KOPT-K1 (cell line): ENCODE data around the gene SIX3.

Source experiments
- H3K27ac ChIP-seq: fragments of 200-600 bp; sonication (generic); 2 replicates; pipeline ENCODE4 v1.5.1; 2016; ENCODE audit warnings: antibody characterized with exemption, mild to moderate bottlenecking, low read depth, low read length; ENCODE audit not compliant: poor library complexity, severe bottlenecking
- H3K36me3 ChIP-seq: fragments of 200-600 bp; sonication (generic); 2 replicates; pipeline ENCODE4 v1.5.1; 2017; ENCODE audit warnings: antibody characterized with exemption, mild to moderate bottlenecking, low read length, moderate library complexity; ENCODE audit not compliant: insufficient read depth
- H3K9me3 ChIP-seq: fragments of 200-600 bp; sonication (generic); 2 replicates; pipeline ENCODE4 v1.5.1; 2017; ENCODE audit warnings: antibody characterized with exemption, low read length, mild to moderate bottlenecking; ENCODE audit not compliant: insufficient read depth, poor library complexity, severe bottlenecking

The SIX3 gene

DNA sequence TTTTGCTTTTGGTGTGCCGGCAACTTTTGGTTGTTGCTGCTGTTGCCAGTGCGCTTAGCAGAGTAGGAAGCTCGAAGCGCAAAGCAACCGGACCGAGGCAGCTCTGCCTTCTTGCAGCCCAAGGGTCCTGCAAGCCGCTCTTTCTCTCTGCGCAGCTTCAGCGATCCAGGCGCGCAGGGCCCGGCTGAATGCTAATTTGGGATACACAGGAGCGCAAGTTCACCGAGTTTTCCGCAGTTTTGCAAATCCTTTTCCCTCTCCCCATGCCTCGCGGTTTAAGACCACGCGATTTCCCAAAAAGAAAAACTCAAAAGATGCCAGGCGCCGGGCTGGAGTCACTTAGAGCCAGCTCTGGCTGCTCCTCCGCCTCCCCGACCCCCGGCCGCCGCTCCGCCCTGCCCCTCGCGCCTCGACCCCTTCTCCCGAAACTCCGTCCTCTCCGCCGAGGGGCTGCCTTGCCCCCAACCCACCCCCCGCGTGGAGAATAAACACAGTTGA lies 13.5 kb upstream of the SIX3 start:
- no peaks in the 10 kb centered on the region for H3K36me3 ChIP-seq
- H3K27ac ChIP-seq: no peak overlapping the region

DNA sequence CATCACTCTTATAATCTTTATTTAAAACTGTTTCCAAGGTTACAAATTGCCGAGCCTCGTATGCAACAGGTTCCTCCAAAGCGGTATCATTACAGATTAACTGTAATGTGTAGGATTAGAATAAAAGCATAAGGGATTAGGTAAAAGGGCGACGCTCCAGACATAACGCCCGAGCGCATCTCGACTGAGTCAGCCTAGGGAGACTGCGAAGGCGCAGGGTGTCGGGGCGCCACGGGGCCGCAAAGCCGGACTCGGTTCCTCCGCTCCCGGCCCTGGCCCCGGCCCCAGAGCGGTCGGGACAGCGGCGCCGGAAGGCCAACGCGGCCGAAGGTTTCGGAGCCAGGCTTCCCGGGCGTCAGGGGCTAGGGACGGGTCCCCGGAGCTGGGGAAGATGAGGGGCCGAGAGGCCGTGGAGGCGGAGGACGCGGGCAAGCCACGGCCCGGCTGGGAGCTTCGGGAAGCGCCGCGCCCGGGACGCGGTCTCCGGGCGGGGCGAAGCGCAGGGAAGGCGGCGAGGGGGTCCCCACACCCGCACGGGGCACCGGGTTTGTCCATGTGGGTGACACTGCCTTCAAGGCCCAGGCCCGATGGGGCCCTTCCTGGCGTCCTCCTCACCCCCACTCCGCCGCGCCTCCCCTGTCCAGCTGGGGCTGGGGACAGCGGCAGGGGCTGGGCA lies 12.9 kb upstream of the SIX3 start:
- Histone ChIP-seq H3K9me3 (no peaks in the 10 kb centered on the region), H3K27ac (no peak overlapping the region), H3K36me3 (no peaks in the 10 kb centered on the region)

More for the DNA sequence above, 13.5 kb upstream of the SIX3 start:
- H3K9me3 ChIP-seq: no peaks in the 10 kb centered on the region

DNA sequence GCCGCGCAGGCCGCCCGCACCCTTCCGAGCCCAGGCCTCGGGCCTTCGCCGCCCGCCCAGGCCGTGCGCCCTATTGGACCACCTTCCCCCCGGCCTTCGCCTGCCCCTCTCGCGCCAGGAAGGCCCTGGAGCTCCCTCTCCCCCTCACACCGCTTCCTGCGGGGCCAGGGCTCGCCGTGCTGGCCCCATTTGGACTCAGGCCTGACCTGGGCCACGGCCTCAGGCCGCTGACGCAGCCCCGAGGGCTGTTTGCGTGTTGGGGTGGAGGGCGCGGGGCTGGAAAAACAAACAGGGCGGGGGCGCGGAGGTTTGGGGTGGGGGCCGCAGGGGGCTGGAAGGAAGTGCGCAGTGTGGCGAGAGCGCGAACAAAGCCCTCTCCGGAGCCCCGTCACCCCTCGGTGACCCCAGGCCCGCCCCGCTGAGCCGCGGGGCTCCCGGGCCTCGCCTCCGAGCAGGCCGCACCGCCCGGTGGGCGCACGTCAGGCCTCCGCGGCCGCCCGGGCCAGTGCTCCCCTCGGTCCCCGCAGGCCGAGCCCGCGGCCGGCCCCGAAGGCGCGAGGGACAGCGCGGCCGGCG lies 12.3 kb upstream of the SIX3 start:
- Histone ChIP-seq H3K27ac (no peak overlapping the region), H3K36me3 (no peaks in the 10 kb centered on the region), H3K9me3 (no peaks in the 10 kb centered on the region)

DNA sequence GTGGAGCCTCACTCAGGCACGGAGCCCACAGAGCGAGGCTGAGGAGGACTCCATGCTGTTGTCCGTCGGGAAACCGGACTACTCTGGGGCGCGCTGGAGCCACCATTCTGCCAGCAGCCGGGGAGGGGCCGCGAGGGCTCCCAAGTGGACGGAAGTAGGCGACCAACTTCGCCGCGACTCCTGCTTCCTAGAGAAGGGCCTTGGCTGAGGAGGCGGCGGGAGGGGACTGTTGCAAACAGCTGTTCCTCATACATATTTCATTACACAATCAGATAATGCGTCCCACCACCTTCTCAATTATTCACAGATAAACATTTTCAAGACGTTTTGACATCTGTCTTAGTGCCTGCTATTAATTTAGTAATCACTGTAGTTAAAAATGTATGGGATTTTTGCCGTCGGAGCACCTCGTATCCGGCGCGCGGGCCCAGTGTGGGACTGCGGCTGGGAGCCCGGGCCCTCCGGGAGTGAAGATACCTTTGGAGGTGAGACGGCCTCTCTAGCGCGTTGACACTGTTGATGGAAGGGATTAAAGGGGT lies 11.7 kb upstream of the SIX3 start:
- no peak overlapping the region for H3K27ac ChIP-seq
- H3K9me3 ChIP-seq: no peaks in the 10 kb centered on the region
- no peaks in the 10 kb centered on the region for H3K36me3 ChIP-seq

DNA sequence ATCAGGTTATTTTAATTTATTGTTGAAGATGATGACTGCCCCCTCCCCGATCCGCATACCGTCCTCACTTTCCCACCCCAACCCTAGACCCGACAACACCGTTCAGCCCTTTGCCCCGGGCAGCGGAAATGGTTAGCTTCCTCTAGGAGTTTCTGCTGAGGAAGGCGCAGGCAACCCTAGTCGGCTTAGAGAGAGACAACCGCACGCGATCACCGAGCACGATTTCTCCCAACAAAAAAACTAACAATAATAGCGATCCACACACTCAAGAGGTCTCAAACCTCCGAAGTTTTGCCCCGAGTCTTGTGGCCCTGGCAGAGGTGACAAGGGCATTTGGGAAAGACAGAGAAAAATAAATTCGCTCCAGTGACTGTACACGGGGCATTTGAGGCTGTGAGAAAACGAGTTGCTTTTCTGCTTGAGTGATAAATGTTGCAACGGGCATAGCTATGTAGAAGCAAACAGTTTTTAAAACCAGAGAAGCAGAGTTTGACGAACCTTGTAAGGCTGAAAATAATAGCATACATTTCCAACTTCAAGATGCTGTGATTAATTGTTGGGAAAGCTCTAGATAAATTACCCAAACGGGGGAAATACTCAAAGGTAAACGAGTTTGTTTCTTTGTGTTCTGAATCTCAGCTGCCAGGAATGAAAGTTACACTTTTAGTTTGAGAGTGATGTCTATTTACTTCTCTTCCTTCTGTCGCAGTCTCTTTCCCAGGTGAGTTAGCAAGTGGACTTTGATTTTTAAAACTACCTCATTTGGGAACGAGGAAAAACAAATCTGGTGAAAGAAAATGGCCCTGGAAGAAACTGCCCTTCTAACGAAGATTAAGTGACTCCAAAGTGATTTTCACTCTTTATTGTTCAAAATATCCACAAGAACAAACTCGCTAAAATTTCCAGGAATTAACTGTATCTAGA lies 11.0 kb upstream of the SIX3 start:
- Histone ChIP-seq H3K9me3 (no peaks in the 10 kb centered on the region), H3K27ac (no peak overlapping the region), H3K36me3 (no peaks in the 10 kb centered on the region)

- H3K36me3 ChIP-seq: no peaks in the 10 kb centered on the region
- H3K9me3 ChIP-seq: no peaks in the 10 kb centered on the region
- H3K27ac ChIP-seq: no peak overlapping the region
These were observed 10.2 kb upstream of the SIX3 start for GRCh38 chr2:44931198-44931780.

DNA sequence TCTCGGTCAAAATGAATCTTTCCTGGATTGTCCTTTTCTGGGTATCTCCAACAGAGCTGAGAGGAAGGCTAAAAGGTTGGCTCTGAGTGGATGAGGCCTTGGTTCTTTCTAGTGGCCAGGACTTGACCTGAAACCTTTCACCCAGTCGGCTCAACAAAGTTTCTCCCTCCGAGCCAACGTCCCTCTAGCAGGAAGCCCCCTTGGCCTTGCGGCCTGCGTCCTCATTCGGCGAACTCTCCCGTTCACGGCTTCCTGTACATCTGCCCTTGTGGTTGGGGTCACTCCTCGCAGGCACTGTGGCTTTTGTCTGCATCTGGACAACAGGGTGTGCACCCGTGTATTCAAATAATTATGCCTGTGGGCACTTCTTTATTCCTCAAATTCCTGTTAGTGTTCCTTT lies 9.4 kb upstream of the SIX3 start:
- Histone ChIP-seq H3K36me3 (no peaks in the 10 kb centered on the region), H3K27ac (no peak overlapping the region), H3K9me3 (no peaks in the 10 kb centered on the region)

- H3K9me3 ChIP-seq: no peaks in the 10 kb centered on the region
- no peak overlapping the region for H3K27ac ChIP-seq
These were observed 8.7 kb upstream of the SIX3 start for GRCh38 chr2:44932564-44933392.

GRCh38 chr2:44933434-44933951 lies 8.0 kb upstream of the SIX3 start:
- no peaks in the 10 kb centered on the region for H3K9me3 ChIP-seq
- no peaks in the 10 kb centered on the region for H3K36me3 ChIP-seq
- no peak overlapping the region for H3K27ac ChIP-seq

More at GRCh38 chr2:44932564-44933392, 8.7 kb upstream of the SIX3 start:
- no peaks in the 10 kb centered on the region for H3K36me3 ChIP-seq

DNA sequence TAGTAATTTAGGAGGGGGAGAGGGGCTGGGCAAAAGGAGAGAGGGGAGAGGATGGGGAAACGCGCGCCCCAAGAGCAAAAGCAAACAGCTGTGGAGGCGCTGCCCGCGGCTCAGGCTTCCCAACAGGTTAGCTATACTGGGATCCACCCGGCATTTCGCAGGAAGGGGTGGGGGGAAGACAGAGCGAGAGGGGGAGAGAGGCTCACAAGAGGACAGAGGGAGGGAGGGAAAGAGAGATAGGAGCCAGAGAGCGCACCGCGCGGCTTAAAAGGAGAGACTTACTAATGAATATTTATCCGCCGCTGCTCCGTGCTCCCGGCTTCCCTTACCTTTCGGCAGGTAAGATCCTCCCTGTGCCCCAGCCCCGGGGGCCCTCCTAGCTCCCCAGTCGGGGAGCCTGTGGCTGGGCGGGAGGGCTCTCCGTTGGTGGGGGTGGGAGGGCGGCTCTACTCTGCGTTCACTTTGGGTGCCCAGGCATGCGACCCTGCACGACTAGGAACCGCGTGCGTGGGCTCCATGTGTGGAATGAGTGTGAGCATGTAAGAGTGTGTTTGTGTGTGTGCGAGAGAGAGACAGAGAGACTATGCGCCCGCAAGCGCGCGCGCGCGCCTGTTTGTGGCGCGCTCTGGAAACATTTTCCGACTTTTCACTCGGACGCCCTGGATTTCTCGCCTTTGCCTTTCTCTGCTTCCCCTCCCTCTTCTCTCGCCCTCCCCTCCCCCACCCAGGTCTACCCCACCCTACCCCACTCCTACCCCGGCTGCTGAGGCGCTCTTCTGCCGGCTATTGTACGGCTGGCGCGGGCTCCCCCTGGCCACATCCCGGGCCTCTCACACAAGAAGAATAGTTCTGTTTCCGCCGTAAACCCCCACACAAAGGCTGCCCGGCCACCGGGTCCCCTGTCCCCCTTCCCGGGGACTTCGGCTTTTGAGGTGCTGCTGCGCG lies 7.2 kb upstream of the SIX3 start:
- no peak overlapping the region for H3K27ac ChIP-seq

DNA sequence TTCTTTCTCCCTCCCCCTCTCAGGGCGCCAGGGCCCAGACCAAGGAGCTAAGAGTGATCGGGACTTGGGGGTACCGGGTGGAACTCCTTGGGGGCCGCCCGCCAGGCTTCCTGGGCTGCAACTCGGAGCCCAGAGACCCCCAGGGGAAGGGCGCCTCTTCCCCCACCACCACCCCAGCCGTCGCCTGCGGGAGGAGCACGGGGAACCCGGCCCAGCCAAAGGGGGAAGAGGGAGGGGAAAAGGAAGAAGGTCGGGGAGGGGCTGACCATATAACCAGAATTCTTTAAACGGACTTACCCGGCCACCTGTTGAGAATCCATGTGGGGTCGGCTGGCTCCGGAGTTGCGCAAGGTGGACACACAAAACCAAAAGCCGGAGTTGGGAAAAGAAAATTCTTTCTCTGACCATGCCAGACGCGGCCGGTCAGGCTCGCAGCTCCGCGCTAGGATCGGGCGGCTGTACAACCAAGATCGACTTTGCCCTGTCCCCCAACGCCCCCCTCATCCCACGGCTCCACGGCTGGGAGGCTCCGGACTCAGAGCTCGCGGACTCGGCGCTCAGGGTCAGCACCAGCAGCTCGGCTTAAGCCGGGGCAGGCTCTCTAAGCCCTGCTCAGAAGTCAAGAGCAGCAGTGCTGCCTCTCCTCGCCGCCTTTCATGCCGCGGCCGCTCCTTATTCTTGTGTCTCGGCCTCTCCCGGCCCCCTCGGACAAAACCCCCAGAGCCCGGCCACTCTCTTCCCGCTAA lies 6.3 kb upstream of the SIX3 start:
- no peaks in the 10 kb centered on the region for H3K36me3 ChIP-seq
- H3K27ac ChIP-seq: no peak overlapping the region
- H3K9me3 ChIP-seq: no peaks in the 10 kb centered on the region

More for the DNA sequence above, 7.2 kb upstream of the SIX3 start:
- no peaks in the 10 kb centered on the region for H3K36me3 ChIP-seq
- no peaks in the 10 kb centered on the region for H3K9me3 ChIP-seq

DNA sequence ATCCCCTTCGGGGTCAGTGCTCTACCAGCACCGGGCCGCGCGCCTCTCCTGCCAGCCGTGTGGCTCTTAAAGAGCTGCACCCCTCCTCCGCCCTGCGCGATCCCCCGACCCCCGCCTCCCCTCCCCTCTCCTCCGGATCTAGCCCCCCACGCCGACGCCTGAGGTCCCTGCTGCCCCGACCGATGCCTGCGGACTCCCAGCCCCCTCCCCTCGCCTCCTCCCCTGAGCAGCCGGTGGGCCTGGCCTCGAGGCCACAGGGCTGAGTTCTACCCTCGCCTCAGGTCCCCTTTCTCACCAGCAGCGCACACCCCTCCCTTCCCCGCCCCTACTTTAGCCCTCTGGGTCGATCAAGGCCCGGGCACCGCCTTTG lies 5.8 kb upstream of the SIX3 start:
- Histone ChIP-seq H3K9me3 (no peaks in the 10 kb centered on the region), H3K27ac (no peak overlapping the region), H3K36me3 (no peaks in the 10 kb centered on the region)

- Histone ChIP-seq H3K27ac (no peak overlapping the region), H3K9me3 (no peaks in the 10 kb centered on the region), H3K36me3 (no peaks in the 10 kb centered on the region)
These were observed 5.2 kb upstream of the SIX3 start for GRCh38 chr2:44936275-44936674.
